KOPT-K1 (cell line): ENCODE results near the gene SDC4.

Experiments used
- H3K27ac ChIP-seq: fragments of 200-600 bp; sonication (generic); 2 replicates; pipeline ENCODE4 v1.5.1; 2016; ENCODE audit warnings: antibody characterized with exemption, mild to moderate bottlenecking, low read depth, low read length; ENCODE audit not compliant: poor library complexity, severe bottlenecking
- H3K36me3 ChIP-seq: fragments of 200-600 bp; sonication (generic); 2 replicates; pipeline ENCODE4 v1.5.1; 2017; ENCODE audit warnings: antibody characterized with exemption, mild to moderate bottlenecking, low read length, moderate library complexity; ENCODE audit not compliant: insufficient read depth
- H3K9me3 ChIP-seq: fragments of 200-600 bp; sonication (generic); 2 replicates; pipeline ENCODE4 v1.5.1; 2017; ENCODE audit warnings: antibody characterized with exemption, low read length, mild to moderate bottlenecking; ENCODE audit not compliant: insufficient read depth, poor library complexity, severe bottlenecking

Gene SDC4

GRCh38 chr20:45341579-45341938 is 6.7 kb downstream of the SDC4 start:
- H3K36me3 ChIP-seq = no peaks in the 10 kb centered on the region
- no peaks in the 10 kb centered on the region for H3K9me3 ChIP-seq
- H3K27ac ChIP-seq = no peak overlapping the region

- Histone ChIP-seq H3K36me3 (no peaks in the 10 kb centered on the region), H3K27ac (no peak overlapping the region), H3K9me3 (no peaks in the 10 kb centered on the region)
These were observed 7.3 kb downstream of the SDC4 start for GRCh38 chr20:45340951-45341350.

GRCh38 chr20:45340236-45340847 is 7.9 kb downstream of the SDC4 start:
- no peaks in the 10 kb centered on the region for H3K36me3 ChIP-seq
- no peak overlapping the region for H3K27ac ChIP-seq
- H3K9me3 ChIP-seq = no peaks in the 10 kb centered on the region

GRCh38 chr20:45339799-45340198 is 8.4 kb downstream of the SDC4 start:
- no peaks in the 10 kb centered on the region for H3K36me3 ChIP-seq
- H3K27ac ChIP-seq = no peak overlapping the region
- no peaks in the 10 kb centered on the region for H3K9me3 ChIP-seq

GRCh38 chr20:45339084-45339483 is 9.1 kb downstream of the SDC4 start:
- Histone ChIP-seq H3K27ac (no peak overlapping the region), H3K9me3 (no peaks in the 10 kb centered on the region)

GRCh38 chr20:45338121-45339030 is 9.8 kb downstream of the SDC4 start:
- Histone ChIP-seq H3K27ac (no peak overlapping the region), H3K9me3 (no peaks in the 10 kb centered on the region), H3K36me3 (no peaks in the 10 kb centered on the region)

More at GRCh38 chr20:45339084-45339483, 9.1 kb downstream of the SDC4 start:
- no peaks in the 10 kb centered on the region for H3K36me3 ChIP-seq

GRCh38 chr20:45337367-45338120 is 10.7 kb downstream of the SDC4 start:
- Histone ChIP-seq H3K36me3 (no peaks in the 10 kb centered on the region), H3K27ac (no peak overlapping the region), H3K9me3 (no peaks in the 10 kb centered on the region)

- Histone ChIP-seq H3K36me3 (no peaks in the 10 kb centered on the region), H3K9me3 (no peaks in the 10 kb centered on the region), H3K27ac (no peak overlapping the region)
These were observed 11.5 kb downstream of the SDC4 start for GRCh38 chr20:45336530-45337366.

GRCh38 chr20:45330476-45330875 is 17.7 kb downstream of the SDC4 start:
- Histone ChIP-seq H3K9me3 (no peaks in the 10 kb centered on the region), H3K27ac (no peak overlapping the region), H3K36me3 (no peaks in the 10 kb centered on the region)

- H3K9me3 ChIP-seq = no peaks in the 10 kb centered on the region
- no peak overlapping the region for H3K27ac ChIP-seq
- H3K36me3 ChIP-seq = no peaks in the 10 kb centered on the region
These were observed 18.5 kb downstream of the SDC4 start for GRCh38 chr20:45329497-45330319.

GRCh38 chr20:45328451-45328850 is 19.8 kb downstream of the SDC4 start:
- H3K27ac ChIP-seq = no peak overlapping the region
- no peaks in the 10 kb centered on the region for H3K36me3 ChIP-seq
- H3K9me3 ChIP-seq = no peaks in the 10 kb centered on the region

- Histone ChIP-seq H3K27ac (no peak overlapping the region), H3K9me3 (no peaks in the 10 kb centered on the region), H3K36me3 (no peaks in the 10 kb centered on the region)
These were observed 22.9 kb downstream of the SDC4 start for GRCh38 chr20:45325371-45325770.

- no peaks in the 10 kb centered on the region for H3K9me3 ChIP-seq
- H3K27ac ChIP-seq = no peak overlapping the region
- no peaks in the 10 kb centered on the region for H3K36me3 ChIP-seq
These were observed 24.5 kb downstream of the SDC4 start for GRCh38 chr20:45323731-45324130.

GRCh38 chr20:45322952-45323383 is 25.3 kb downstream of the SDC4 start:
- H3K9me3 ChIP-seq = no peaks in the 10 kb centered on the region
- H3K27ac ChIP-seq = no peak overlapping the region
- H3K36me3 ChIP-seq = no peaks in the 10 kb centered on the region
